Measurements from ENCODE around the gene SLC22A7. TPM values are rescaled to one million over a fixed set of nuclear protein-coding genes. Genes with fewer than 3 reads are reported as not detected.

The SLC22A7 gene
- total and polyA plus RNA-seq, 2 experiments from 2014 or later, result 0.31 TPM; not detected in 1

- H3K27me3 Mint-ChIP-seq (ENCODE audit: insufficient read depth, low read depth, poor library complexity), result peaks cover 1% of the 10 kb centered on the region
- H3K9me3 Mint-ChIP-seq, result no peaks in the 10 kb centered on the region
- H3K4me3 Mint-ChIP-seq, result no peak overlapping the region
- no peak overlapping the region for H3K4me3 ChIP-seq
- no peak overlapping the region for H3K27ac Mint-ChIP-seq
- no peak for DNase-seq (ENCODE audit: low spot score)
- H3K27me3 ChIP-seq (ENCODE audit: insufficient read depth), result no peaks in the 10 kb centered on the region
- no peak overlapping the region for H3K27ac ChIP-seq (ENCODE audit: low read depth)
- no peak for ATAC-seq
- no peaks in the 10 kb centered on the region; the same call in 1 of the 2 replicates for H4K20me1 ChIP-seq (replicated peaks; ENCODE audit: insufficient read depth)
- no peak overlapping the region for H2AFZ ChIP-seq
- TF ChIP-seq, protein P1, sequence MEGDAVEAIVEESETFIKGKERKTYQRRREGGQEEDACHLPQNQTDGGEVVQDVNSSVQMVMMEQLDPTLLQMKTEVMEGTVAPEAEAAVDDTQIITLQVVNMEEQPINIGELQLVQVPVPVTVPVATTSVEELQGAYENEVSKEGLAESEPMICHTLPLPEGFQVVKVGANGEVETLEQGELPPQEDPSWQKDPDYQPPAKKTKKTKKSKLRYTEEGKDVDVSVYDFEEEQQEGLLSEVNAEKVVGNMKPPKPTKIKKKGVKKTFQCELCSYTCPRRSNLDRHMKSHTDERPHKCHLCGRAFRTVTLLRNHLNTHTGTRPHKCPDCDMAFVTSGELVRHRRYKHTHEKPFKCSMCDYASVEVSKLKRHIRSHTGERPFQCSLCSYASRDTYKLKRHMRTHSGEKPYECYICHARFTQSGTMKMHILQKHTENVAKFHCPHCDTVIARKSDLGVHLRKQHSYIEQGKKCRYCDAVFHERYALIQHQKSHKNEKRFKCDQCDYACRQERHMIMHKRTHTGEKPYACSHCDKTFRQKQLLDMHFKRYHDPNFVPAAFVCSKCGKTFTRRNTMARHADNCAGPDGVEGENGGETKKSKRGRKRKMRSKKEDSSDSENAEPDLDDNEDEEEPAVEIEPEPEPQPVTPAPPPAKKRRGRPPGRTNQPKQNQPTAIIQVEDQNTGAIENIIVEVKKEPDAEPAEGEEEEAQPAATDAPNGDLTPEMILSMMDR (conservative IDR thresholded peaks at IDR 0.05; ENCODE audit: low read depth in 2 of 2), result no peak
- no peak for TF ChIP-seq STAT1 (IDR thresholded peaks at IDR 0.05; ENCODE audit: unreplicated experiment)
- TF ChIP-seq ZNF114 (CRISPR knock-in tag; IDR thresholded peaks at IDR 0.05), result no peak
- TF ChIP-seq ZNF331 (CRISPR knock-in tag; IDR thresholded peaks at IDR 0.05; ENCODE audit: low read depth), result no peak
- no peaks in the 10 kb centered on the region for H3K36me3 Mint-ChIP-seq (ENCODE audit: low read depth)
- H3F3A ChIP-seq (replicated peaks; ENCODE audit: low read depth), result no peaks in the 10 kb centered on the region
- no peaks in the 10 kb centered on the region for H3K9me2 ChIP-seq (ENCODE audit: insufficient read depth)
- H3K36me3 ChIP-seq (ENCODE audit: insufficient read depth), result no peaks in the 10 kb centered on the region
- H3K79me2 ChIP-seq (replicated peaks; ENCODE audit: insufficient read depth), result no peaks in the 10 kb centered on the region
- H3K4me2 ChIP-seq, result no peak overlapping the region
- H3K4me1 Mint-ChIP-seq, result no peaks in the 10 kb centered on the region
- H3K4me1 ChIP-seq (ENCODE audit: insufficient read depth), result no peaks in the 10 kb centered on the region
These were observed 30.5 kb downstream of the SLC22A7 start for GRCh38 chr6:43328528-43328927.

DNA sequence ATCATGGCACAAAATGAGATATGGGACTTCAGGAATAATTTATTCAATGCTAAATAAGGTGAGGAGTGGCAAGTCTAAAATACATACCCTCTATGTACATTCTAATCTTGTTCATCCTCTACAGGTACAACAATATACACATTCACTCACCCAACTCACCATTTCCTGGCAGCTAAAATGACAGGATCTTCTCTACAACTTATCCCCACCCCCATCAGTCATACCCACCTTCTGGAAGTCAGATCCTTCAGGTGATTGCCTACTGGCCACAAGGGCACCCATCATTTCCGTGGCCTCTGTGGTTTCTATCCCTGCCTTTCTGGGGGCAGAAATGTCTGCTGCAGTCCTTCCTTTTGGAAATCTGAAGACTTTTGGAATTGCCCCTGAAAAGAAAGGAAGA, 33.4 kb downstream of the SLC22A7 start:
- no peaks in the 10 kb centered on the region for H3K36me3 Mint-ChIP-seq (ENCODE audit: low read depth)
- H2AFZ ChIP-seq, result no peak overlapping the region
- H3K36me3 ChIP-seq (ENCODE audit: insufficient read depth), result no peaks in the 10 kb centered on the region
- no peaks in the 10 kb centered on the region for H3F3A ChIP-seq (replicated peaks; ENCODE audit: low read depth)
- no peaks in the 10 kb centered on the region for H3K9me3 Mint-ChIP-seq
- H4K20me1 ChIP-seq (replicated peaks; ENCODE audit: insufficient read depth), result no peaks in the 10 kb centered on the region; the same call in 1 of the 2 replicates
- TF ChIP-seq CREB1 (CRISPR knock-in tag; IDR thresholded peaks at IDR 0.05; ENCODE audit: low read depth), result no peak
- TF ChIP-seq ZNF331 (CRISPR knock-in tag; IDR thresholded peaks at IDR 0.05; ENCODE audit: low read depth), result no peak
- TF ChIP-seq, protein P2, sequence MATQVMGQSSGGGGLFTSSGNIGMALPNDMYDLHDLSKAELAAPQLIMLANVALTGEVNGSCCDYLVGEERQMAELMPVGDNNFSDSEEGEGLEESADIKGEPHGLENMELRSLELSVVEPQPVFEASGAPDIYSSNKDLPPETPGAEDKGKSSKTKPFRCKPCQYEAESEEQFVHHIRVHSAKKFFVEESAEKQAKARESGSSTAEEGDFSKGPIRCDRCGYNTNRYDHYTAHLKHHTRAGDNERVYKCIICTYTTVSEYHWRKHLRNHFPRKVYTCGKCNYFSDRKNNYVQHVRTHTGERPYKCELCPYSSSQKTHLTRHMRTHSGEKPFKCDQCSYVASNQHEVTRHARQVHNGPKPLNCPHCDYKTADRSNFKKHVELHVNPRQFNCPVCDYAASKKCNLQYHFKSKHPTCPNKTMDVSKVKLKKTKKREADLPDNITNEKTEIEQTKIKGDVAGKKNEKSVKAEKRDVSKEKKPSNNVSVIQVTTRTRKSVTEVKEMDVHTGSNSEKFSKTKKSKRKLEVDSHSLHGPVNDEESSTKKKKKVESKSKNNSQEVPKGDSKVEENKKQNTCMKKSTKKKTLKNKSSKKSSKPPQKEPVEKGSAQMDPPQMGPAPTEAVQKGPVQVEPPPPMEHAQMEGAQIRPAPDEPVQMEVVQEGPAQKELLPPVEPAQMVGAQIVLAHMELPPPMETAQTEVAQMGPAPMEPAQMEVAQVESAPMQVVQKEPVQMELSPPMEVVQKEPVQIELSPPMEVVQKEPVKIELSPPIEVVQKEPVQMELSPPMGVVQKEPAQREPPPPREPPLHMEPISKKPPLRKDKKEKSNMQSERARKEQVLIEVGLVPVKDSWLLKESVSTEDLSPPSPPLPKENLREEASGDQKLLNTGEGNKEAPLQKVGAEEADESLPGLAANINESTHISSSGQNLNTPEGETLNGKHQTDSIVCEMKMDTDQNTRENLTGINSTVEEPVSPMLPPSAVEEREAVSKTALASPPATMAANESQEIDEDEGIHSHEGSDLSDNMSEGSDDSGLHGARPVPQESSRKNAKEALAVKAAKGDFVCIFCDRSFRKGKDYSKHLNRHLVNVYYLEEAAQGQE (IDR thresholded peaks at IDR 0.05; ENCODE audit: unreplicated experiment), result no peak
- TF ChIP-seq, protein P1 (conservative IDR thresholded peaks at IDR 0.05; ENCODE audit: low read depth in 2 of 2), result no peak
- no peak for TF ChIP-seq STAT1 (IDR thresholded peaks at IDR 0.05; ENCODE audit: unreplicated experiment)
- no peak for TF ChIP-seq POLR2AphosphoS5 (IDR thresholded peaks at IDR 0.05; ENCODE audit: low read depth)
- H3K4me1 ChIP-seq (ENCODE audit: insufficient read depth), result no peaks in the 10 kb centered on the region
- ATAC-seq (no peak), DNase-seq (ENCODE audit: low spot score) (no peak)
- no peak overlapping the region for H3K27ac ChIP-seq (ENCODE audit: low read depth)
- no peak overlapping the region for H3K4me2 ChIP-seq
- H3K9me2 ChIP-seq (ENCODE audit: insufficient read depth), result no peaks in the 10 kb centered on the region
- peaks cover 2% of the 10 kb centered on the region; the same call in 2 of the 3 replicates for H3K4me1 Mint-ChIP-seq
- H3K27ac Mint-ChIP-seq, result no peak overlapping the region
- no peaks in the 10 kb centered on the region for H3K27me3 ChIP-seq (ENCODE audit: insufficient read depth)
- no peak overlapping the region for H3K4me3 ChIP-seq
- H3K79me2 ChIP-seq (replicated peaks; ENCODE audit: insufficient read depth), result no peaks in the 10 kb centered on the region
- no peak overlapping the region for H3K4me3 Mint-ChIP-seq
- peaks cover 1% of the 10 kb centered on the region for H3K27me3 Mint-ChIP-seq (ENCODE audit: insufficient read depth, low read depth, poor library complexity)
